ENCODE results near the gene RAD18.

Gene RAD18

DNA sequence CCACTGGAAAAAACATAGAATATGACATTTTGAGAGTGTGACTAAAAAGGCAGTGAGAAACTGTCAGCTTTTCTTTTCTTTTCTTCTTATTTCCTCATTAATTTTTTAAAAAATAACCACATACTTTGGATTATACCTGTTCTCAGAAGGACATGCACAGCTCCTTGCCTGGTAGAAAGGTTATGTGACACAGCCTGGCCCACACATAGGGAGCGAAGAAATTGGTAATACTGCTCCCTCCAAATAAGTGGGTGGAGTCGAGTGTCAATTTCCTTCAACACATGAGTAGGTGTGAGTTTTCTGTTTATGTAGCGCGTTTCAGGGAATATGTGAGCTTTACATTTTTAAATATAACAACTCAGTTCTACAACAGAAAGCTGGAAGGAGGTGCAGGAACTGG, 28.9 kb upstream of the RAD18 start:
- DNase-seq (ENCODE audit: low spot score): no peak
- TF ChIP-seq, protein P1, sequence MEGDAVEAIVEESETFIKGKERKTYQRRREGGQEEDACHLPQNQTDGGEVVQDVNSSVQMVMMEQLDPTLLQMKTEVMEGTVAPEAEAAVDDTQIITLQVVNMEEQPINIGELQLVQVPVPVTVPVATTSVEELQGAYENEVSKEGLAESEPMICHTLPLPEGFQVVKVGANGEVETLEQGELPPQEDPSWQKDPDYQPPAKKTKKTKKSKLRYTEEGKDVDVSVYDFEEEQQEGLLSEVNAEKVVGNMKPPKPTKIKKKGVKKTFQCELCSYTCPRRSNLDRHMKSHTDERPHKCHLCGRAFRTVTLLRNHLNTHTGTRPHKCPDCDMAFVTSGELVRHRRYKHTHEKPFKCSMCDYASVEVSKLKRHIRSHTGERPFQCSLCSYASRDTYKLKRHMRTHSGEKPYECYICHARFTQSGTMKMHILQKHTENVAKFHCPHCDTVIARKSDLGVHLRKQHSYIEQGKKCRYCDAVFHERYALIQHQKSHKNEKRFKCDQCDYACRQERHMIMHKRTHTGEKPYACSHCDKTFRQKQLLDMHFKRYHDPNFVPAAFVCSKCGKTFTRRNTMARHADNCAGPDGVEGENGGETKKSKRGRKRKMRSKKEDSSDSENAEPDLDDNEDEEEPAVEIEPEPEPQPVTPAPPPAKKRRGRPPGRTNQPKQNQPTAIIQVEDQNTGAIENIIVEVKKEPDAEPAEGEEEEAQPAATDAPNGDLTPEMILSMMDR (IDR thresholded peaks at IDR 0.05): no peak
- H3K4me3 ChIP-seq: no peak overlapping the region

DNA sequence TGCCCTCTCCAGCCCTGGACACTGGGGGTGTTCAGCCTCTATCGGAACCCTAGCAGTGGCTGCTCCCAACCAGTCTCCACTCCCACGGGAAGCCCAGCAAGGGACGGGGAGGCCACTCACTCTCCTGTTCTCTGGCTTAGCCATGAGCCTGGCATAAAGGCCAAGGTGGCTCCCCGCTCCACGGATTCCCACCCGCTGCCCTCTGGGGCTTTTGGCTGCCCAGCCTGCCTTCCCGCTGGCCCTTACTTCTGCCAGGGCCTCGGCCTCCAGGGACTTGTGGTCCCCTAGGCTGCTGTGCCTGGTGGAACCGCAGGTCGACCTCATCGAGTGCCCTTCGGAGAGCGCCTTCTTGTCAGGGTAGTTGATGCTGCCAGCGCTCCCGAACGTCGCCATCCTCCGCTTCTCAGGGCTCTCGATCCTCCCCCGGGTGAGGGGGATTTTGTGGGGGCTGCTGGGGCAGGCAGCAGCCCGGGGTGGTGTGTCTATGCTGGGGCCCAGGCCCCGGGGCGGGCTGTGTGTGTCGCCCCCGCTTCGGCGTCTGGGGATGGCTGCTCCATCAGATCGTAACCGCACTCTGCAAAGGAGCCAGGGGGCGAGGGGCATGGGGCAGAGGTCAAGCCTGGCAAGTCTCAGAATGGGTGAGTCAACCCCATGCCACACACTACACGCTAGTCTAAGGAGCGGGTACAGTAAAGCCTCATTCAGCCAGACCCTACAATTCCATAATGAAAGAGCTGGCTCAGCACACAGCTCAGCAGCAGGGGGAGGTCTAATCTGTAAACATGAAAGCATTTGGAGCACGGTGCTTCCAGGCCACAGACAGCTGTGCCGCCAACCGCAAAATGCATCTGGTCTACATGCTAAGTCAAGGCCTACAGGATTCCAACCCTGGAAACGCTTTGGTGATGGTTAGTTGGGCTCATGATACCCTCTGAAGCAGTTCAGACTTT, 27.3 kb upstream of the RAD18 start:
- TF ChIP-seq, protein P1 (IDR thresholded peaks at IDR 0.05): no peak
- DNase-seq (ENCODE audit: low spot score): peak; percentile 69
- no peak overlapping the region for H3K4me3 ChIP-seq
- H3K27ac ChIP-seq: no peak overlapping the region

More for the DNA sequence above, 28.9 kb upstream of the RAD18 start:
- no peak overlapping the region for H3K27ac ChIP-seq

DNA sequence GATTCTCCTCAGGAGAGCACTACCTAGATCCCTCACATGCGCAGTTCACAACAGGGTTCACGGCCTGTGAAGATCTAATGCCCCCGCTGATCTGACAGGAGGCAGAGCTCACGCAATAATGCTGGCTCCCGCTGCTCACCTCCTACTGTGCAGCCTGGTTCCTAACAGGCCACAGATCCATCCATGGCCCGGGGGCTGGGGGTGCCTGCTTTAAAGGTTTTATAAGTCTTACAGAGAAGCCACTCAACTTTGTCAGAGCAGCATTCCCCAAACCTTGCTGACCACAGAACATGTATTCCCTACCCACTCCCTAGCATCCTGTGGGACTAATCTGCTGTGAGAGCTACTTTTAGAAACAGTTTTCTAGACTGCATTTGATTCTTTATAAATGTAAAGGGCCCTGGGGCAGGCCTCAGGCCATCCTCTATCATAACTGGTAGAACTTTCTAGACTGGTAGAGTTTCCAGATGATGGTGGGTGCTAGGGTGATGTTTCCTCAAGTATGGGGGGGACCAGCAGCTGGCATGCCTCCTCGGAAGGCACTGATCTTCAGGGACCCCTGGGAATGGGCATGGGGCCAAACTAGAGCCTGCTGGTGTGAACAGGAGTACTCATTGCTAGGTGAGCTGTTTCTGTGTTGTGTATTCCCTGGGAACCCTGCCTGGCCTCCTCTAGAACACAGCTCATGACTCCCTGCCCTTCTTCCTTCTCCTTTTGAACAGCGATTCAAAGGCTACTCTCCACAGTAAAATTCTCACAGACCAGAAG, 25.7 kb upstream of the RAD18 start:
- TF ChIP-seq, protein P1 (IDR thresholded peaks at IDR 0.05): no peak
- H3K4me3 ChIP-seq: no peak overlapping the region
- no peak overlapping the region for H3K27ac ChIP-seq
- peak; percentile 7 for DNase-seq (ENCODE audit: low spot score)

DNA sequence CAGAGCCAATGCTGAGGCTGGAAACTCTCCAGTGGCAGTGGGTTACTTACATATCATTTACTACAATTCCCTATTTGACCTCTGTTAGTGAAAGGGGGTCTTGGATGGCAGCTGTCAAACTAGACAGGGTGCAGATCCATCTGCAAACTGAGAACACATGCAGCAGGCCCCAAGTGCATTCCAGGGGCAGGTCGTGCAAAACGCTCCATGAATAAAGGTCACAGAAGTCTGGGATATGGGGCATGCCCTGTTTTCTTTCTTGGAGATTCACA, 25.0 kb upstream of the RAD18 start:
- TF ChIP-seq, protein P1 (IDR thresholded peaks at IDR 0.05): no peak
- H3K4me3 ChIP-seq: no peak overlapping the region
- DNase-seq (ENCODE audit: low spot score): no peak
- no peak overlapping the region for H3K27ac ChIP-seq

DNA sequence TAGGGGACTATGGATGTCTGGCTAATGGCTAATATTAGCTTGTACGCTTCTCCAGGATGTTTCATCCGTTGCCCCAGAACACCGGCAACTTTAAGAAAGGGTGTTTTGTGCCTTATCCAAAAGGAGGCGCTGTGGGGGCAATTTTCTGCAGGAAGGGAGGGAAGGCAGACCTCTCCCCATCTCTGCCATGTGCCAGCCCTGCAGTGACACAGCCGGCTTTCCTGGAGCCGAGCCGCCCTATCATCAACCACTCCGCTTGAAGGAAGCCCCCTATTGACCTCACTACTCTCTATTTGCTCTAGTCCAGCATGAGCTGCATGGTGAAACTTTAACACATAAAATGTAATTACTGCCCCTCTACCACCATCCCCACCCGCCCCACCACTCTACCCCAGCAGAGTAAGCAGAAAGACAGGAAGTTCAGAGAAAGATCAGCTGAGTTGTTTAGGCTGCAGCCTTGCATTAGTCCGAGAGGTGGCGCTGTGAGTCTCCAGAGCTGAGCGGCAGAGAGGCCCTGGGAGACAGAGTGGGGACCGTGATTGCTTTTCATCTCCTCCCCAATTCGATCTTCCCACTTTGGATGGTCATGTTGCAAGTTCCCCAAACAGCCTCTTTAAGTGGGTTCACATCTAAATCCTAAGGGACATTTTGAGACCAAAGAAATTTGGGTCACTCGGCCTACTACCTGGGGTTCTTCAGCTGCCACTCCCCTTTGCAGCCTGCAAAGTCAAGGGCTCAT, 24.5 kb upstream of the RAD18 start:
- no peak for DNase-seq (ENCODE audit: low spot score)
- Histone ChIP-seq H3K4me3 (peak overlapping the region; percentile 15), H3K27ac (no peak overlapping the region)
- TF ChIP-seq, protein P1 (IDR thresholded peaks at IDR 0.05): peak; percentile 45

DNA sequence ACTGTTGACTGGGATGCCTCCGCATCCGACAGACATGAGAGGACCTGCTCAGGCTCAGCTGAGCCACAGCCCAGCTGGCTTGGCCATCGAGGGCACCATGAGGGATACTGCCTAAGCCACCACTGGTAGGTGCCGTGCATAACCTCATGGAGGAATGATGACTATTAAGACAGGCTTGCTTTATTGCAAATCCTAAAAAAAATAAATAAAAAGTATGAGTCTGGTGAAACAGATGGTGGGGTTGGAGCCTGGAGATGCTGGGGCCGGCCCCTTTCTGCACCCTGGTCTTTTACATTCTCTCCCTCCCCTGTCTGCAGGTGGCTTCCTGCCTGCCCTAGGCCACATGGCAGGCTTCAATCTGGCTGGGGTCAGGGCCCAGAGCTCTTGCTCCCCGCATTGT, 24.0 kb upstream of the RAD18 start:
- no peak for DNase-seq (ENCODE audit: low spot score)
- no peak overlapping the region for H3K4me3 ChIP-seq
- H3K27ac ChIP-seq: no peak overlapping the region
- TF ChIP-seq, protein P1 (IDR thresholded peaks at IDR 0.05): no peak

Measured in coronary artery (tissue), 2 donors.